ENCODE results near the gene KDR. TPM values are rescaled to one million over a fixed set of nuclear protein-coding genes. Genes with fewer than 3 reads are reported as not detected.

Gene KDR
- total and polyA plus RNA-seq, 9 of the 15 experiments (the other 6 are each of a cell fraction or from before 2014, with no cell fraction given) = 0.13 TPM; not detected in 8

GRCh38 chr4:55033296-55033695 is 92.1 kb downstream of the KDR start:
- ChIA-PET POLR2A (no interaction called here), CTCF (ENCODE audit: low intra/inter-chr PET ratio) (interaction anchor here (0.6 kb wide), 1 partner anchor 1805 kb away, joined by 8 read pairs; no protein-coding TSS in a partner anchor)
- Histone ChIP-seq H3K4me3 (no peak overlapping the region), H3K27ac (ENCODE audit: extremely low read depth, low read depth, low read length) (no peak overlapping the region), H4K20me1 (replicated peaks; ENCODE audit: control insufficient read depth, insufficient read depth, low read length) (no peaks in the 10 kb centered on the region), H3K9me1 (ENCODE audit: control insufficient read depth, insufficient read depth, low read length) (no peaks in the 10 kb centered on the region), H3K4me2 (ENCODE audit: insufficient read depth, low read length) (no peak overlapping the region), H2AFZ (ENCODE audit: low read depth, low read length) (no peak overlapping the region), H3K4me1 (replicated peaks in 1 of 2; ENCODE audit: control insufficient read depth in 2 of 2, insufficient read depth in 2 of 2, low read length in 2 of 2) (peaks cover 0 to 2% of the 10 kb centered on the region in 2 experiments; a peak in 1 of 5 replicates), H3K79me2 (ENCODE audit: control insufficient read depth, insufficient read depth, low read length) (no peaks in the 10 kb centered on the region), H3K9ac (ENCODE audit: insufficient read depth in 1 of 2, low read depth in 2 of 2, low read length in 2 of 2) (no peak overlapping the region), H3K9me3 (replicated peaks; ENCODE audit: control insufficient read depth, insufficient read depth, low read depth, low read length) (no peaks in the 10 kb centered on the region), H3K27me3 (ENCODE audit: control insufficient read depth in 2 of 2, insufficient read depth in 2 of 2, low read length in 2 of 2) (no peaks in the 10 kb centered on the region; a peak in 2 of 5 replicates), H3K36me3 (ENCODE audit: control insufficient read depth, insufficient read depth, low read length) (no peaks in the 10 kb centered on the region)
- WGBS (ENCODE audit: insufficient coverage, low coverage, missing lambda C conversion rate) = under 1% methylated on average over 7 of the region's 8 CpGs
- FAIRE-seq = no peak
- in situ Hi-C loops (cut with MboI) (no loop called here), intact Hi-C loops (cut with micrococcal nuclease) (no loop called here)
- ATAC-seq = no peak
- TF ChIP-seq SRSF9 (IDR thresholded peaks at IDR 0.05; ENCODE audit: borderline replicate concordance, low read depth, low read length) = no peak
- TF ChIP-seq NCOA4 (IDR thresholded peaks at IDR 0.05; ENCODE audit: partially characterized antibody) = no peak
- no peak for TF ChIP-seq SNRNP70 (optimal IDR thresholded peaks at IDR 0.05; ENCODE audit: low read depth, low read length)
- TF ChIP-seq CEBPB (tag; IDR thresholded peaks at IDR 0.05) = no peak
- TF ChIP-seq, protein P1, sequence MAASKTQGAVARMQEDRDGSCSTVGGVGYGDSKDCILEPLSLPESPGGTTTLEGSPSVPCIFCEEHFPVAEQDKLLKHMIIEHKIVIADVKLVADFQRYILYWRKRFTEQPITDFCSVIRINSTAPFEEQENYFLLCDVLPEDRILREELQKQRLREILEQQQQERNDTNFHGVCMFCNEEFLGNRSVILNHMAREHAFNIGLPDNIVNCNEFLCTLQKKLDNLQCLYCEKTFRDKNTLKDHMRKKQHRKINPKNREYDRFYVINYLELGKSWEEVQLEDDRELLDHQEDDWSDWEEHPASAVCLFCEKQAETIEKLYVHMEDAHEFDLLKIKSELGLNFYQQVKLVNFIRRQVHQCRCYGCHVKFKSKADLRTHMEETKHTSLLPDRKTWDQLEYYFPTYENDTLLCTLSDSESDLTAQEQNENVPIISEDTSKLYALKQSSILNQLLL (CRISPR knock-in tag; IDR thresholded peaks at IDR 0.05; ENCODE audit: borderline replicate concordance) = no peak
- TF ChIP-seq CXXC5 (CRISPR knock-in tag; IDR thresholded peaks at IDR 0.05) = no peak
- TF ChIP-seq HNRNPK (IDR thresholded peaks at IDR 0.05; ENCODE audit: low read depth, low read length, poor library complexity, severe bottlenecking) = no peak
- no peak for TF ChIP-seq HMBOX1 (IDR thresholded peaks at IDR 0.05)
- TF ChIP-seq ZSCAN32 (CRISPR knock-in tag; IDR thresholded peaks at IDR 0.05) = no peak
- TF ChIP-seq HSF4 (CRISPR knock-in tag; IDR thresholded peaks at IDR 0.05; ENCODE audit: borderline replicate concordance) = no peak
- no peak for TF ChIP-seq NR4A1 (CRISPR knock-in tag; IDR thresholded peaks at IDR 0.05)
- no peak for TF ChIP-seq NR4A1 (tag; IDR thresholded peaks at IDR 0.05)
- TF ChIP-seq EHMT2 (IDR thresholded peaks at IDR 0.05) = no peak
- TF ChIP-seq SREBF2 (CRISPR knock-in tag; IDR thresholded peaks at IDR 0.05) = no peak
- no peak for TF ChIP-seq ARHGAP35 (IDR thresholded peaks at IDR 0.05; ENCODE audit: partially characterized antibody)
- no peak for TF ChIP-seq FOXJ2 (tag; IDR thresholded peaks at IDR 0.05)
- TF ChIP-seq CHD4 (IDR thresholded peaks at IDR 0.05; ENCODE audit: insufficient read depth, insufficient replicate concordance, low read depth, low read length, poor library complexity, severe bottlenecking) = no peak
- DNase-seq (ENCODE audit: extremely low read depth in 1 of 4, low spot score in 3 of 4) = no peak
- BruUV-seq (replicated peaks) = no TSS peak
